ENCODE data around the gene BBLN.
A peak's percentile ranks its signal among the peaks of the same experiment; 100 is the strongest.
"Not testable (repeated sequence)": the region's sequence is repeated elsewhere in the genome, so short reads cannot be mapped to it uniquely, and the experiment has no call there.

BBLN gene

DNA sequence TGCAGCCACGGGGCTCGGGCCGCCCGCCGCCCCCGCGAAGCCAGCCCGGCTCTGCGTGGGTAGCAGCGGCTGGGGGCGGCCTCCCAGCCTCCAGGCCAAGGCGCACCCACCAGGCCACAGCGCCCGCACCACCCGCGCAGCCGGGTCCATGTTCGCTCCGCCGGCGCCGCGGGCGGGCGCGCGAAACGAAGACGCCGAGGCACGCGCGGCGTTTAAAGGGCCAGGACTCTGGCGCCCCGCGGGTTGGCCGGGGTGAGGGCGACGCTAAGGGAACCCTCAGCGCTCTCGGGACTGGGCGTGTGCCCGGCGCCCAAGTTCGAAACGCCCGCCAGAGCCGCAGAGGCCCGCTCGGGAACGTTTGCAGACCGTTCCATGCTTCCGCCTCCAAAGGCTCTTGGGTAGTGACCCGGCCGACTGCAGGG, 32.5 kb upstream of the BBLN start, which contains the start of gene PTGES2:
TSS of gene PTGES2 (minus strand) at position 162 of the 422 bp plus-strand sequence. CDS start at position 150, 12 bp downstream.
- DNase-seq (ENCODE audit: low read depth) = no peak
- TF ChIP-seq CTCF (IDR thresholded peaks at IDR 0.05; ENCODE audit: control insufficient read depth, extremely low read depth, insufficient read depth) = no peak

DNA sequence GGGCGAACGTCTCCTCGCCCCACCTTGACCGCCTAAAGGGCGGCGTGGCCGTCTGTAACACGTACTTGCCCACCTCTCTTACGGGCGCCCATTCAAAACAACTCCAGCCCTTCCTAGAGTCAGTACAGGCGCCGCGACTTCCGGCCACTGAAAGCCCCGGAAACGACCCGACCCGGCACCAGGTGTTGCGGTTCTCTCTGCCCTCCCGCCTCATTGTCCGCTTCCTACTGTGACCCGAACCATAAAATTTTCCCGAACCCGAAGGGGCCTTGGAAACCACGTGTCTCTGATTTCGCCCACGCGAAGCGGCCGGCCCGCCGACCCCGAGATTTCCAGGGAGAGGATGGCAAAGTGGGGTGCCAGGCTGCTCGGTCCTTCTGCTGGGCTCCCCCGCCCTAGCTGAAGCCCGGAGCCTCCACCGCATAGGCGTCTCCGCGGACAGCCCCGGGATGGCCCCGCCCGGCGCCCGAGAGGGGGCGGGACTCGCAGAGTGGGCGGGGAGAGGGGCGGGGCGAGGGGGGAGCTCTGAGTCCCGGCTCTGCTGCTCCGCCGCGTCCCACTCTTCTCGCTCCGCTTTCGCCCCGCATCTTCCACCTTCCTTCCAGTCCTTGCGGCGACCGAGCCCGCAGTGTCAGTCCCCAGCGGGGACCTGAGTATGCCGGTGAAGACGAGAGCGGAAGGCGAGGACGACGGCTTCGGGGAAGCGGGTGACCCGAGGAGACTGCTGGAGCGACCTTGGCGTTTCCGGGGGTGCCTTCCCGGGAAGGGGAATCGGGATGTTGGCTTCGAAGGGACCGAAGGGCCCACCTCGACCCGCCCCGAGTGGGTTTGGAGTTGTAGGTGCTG, 31.9 kb upstream of the BBLN start:
- TF ChIP-seq CTCF (IDR thresholded peaks at IDR 0.05; ENCODE audit: control insufficient read depth, extremely low read depth, insufficient read depth) = no peak
- peak; percentile 80 for DNase-seq (ENCODE audit: low read depth)
- H3K4me3 ChIP-seq (ENCODE audit: low read depth, low read length) = peak overlapping the region; percentile 76

More for the DNA sequence above, 32.5 kb upstream of the BBLN start, which contains the start of gene PTGES2:
- H3K4me3 ChIP-seq (ENCODE audit: low read depth, low read length) = peak within 1 kb of the TSS; percentile 76

GRCh38 chr9:128128836-128129590, 31.1 kb upstream of the BBLN start:
- DNase-seq (ENCODE audit: low read depth) = no peak

DNA sequence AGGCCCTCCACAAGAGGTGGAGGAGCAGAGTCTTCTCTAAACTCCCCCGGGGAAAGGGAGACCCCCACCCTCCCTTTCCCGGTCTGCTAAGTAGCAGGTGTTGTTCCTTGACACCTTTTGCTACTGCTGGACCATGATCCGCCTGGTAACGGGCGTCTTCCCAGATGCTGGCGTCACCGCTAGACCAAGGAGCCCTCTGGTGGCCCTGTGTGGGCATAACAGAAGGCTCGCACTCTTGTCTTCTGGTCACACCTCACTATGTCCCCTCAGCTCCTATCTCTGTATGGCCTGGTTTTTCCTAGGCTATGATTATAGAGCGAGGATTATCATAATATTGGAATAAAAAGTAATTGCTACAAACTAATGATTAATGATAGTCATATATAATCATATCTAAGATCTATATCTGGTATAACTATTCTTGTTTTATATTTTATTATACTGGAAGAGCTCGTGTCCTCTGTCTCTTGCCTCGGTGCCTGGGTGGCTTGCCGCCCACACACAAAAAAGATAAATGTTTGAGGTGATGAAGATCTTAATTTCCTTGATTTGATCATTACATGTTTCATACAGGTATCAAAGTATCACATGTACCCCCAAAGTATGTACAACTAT, 30.0 kb upstream of the BBLN start:
- TF ChIP-seq CTCF (IDR thresholded peaks at IDR 0.05; ENCODE audit: control insufficient read depth, extremely low read depth, insufficient read depth) = peak; percentile 33
- not testable (repeated sequence) for DNase-seq (ENCODE audit: low read depth); H3K4me3 ChIP-seq (ENCODE audit: low read depth, low read length)

More at GRCh38 chr9:128128836-128129590, 31.1 kb upstream of the BBLN start:
- peak overlapping the region; percentile 76 for H3K4me3 ChIP-seq (ENCODE audit: low read depth, low read length)
- TF ChIP-seq CTCF (IDR thresholded peaks at IDR 0.05; ENCODE audit: control insufficient read depth, extremely low read depth, insufficient read depth) = no peak

GRCh38 chr9:128130651-128131050, 29.4 kb upstream of the BBLN start:
- DNase-seq (ENCODE audit: low read depth); H3K4me3 ChIP-seq (ENCODE audit: low read depth, low read length): not testable (repeated sequence)

GRCh38 chr9:128131346-128131745, 28.7 kb upstream of the BBLN start:
- DNase-seq (ENCODE audit: low read depth); H3K4me3 ChIP-seq (ENCODE audit: low read depth, low read length): not testable (repeated sequence)

GRCh38 chr9:128132139-128132538, 27.9 kb upstream of the BBLN start:
- DNase-seq (ENCODE audit: low read depth); H3K4me3 ChIP-seq (ENCODE audit: low read depth, low read length): not testable (repeated sequence)

GRCh38 chr9:128135561-128135960, 24.5 kb upstream of the BBLN start:
- H3K4me3 ChIP-seq (ENCODE audit: low read depth, low read length); DNase-seq (ENCODE audit: low read depth): not testable (repeated sequence)
